Esophagus squamous epithelium (tissue), 4 donors: ENCODE measurements around the gene GORASP1.

ENCODE experiments used
- CTCF ChIP-seq, 6 experiments: fragments of 450-650 bp in 4 of 6; fragments of 200-600 bp in 2 of 6; sonication (generic) in 2 of 6; IDR thresholded peaks; one replicate each; pipeline ENCODE4 v1.5.1; 2016 to 2019; ENCODE audit warnings: antibody characterized with exemption in 6 of 6, mild to moderate bottlenecking in 4 of 6, moderate library complexity in 4 of 6
- POLR2A ChIP-seq, 4 donors: fragments of 450-650 bp; IDR thresholded peaks; one replicate each; pipeline ENCODE4 v1.6.1; 2017; ENCODE audit warnings: antibody characterized with exemption in 4 of 4, mild to moderate bottlenecking in 4 of 4, moderate library complexity in 3 of 4

GRCh38 chr3:39140341-39140971, 33.0 kb upstream of the GORASP1 start:
- TF ChIP-seq CTCF (IDR thresholded peaks at IDR 0.05) = no peak
- TF ChIP-seq POLR2A (IDR thresholded peaks at IDR 0.05) = no peak
